ENCODE results near the gene GGACT. TPM values are rescaled to one million over a fixed set of nuclear protein-coding genes. Genes with fewer than 3 reads are reported as not detected.

The GGACT gene
- total RNA-seq, 1 donor from 2014 or later, result 5.2 TPM

DNA sequence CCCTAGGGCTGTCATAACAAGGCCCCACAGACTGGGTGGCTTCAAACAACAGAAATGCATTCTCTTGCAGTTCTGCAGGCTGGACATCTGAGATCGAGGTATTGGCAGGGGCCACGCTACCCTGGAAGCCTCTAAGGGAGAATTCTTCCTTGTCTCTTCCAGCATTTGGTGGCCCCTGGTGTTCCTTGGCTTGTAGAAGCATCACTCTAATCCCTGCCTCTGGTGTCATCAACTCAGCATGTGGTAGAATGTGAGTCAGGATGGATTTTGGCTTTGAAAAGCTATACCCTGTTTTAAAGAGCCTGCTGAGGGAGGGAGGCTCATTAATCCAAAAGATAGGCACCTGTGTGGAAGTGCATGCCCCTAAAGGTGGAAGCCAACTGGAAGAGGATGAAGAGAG, 7.9 kb upstream of the GGACT start:
- no peaks in the 10 kb centered on the region for H3K4me1 Mint-ChIP-seq (ENCODE audit: low read depth, unreplicated experiment)
- DNase-seq, result no peak
- H3K27me3 Mint-ChIP-seq (ENCODE audit: unreplicated experiment), result peaks cover 2% of the 10 kb centered on the region
- H3K4me3 Mint-ChIP-seq (ENCODE audit: unreplicated experiment), result no peak overlapping the region
- H3K9me3 Mint-ChIP-seq (ENCODE audit: unreplicated experiment), result no peaks in the 10 kb centered on the region
- TF ChIP-seq CTCF (IDR thresholded peaks at IDR 0.05; ENCODE audit: partially characterized antibody, unreplicated experiment), result no peak
- no peak overlapping the region for H3K27ac Mint-ChIP-seq (ENCODE audit: unreplicated experiment)
- H3K36me3 Mint-ChIP-seq (ENCODE audit: unreplicated experiment), result no peaks in the 10 kb centered on the region

DNA sequence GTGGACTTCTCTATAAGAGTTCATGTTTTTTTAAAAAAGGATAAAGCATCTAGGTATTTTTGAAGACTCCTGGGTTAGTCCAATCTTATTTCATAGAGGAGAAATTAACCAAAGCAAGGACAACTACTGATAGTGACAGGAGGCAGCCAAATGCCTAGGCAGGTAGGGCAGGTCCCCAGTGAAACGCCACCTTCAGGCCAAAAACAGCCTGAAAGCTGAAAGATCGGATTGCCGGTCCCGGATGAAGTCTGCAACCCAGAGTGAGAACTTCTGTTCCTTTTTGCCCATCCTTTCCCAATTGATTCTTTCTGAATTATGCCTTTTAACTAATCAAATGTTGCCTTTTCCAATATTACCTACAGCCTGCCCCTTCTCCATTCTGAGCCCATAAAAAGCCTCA, 6.1 kb upstream of the GGACT start:
- peak; percentile 27 for TF ChIP-seq CTCF (IDR thresholded peaks at IDR 0.05; ENCODE audit: partially characterized antibody, unreplicated experiment)
- no peak overlapping the region for H3K27ac Mint-ChIP-seq (ENCODE audit: unreplicated experiment)

GRCh38 chr13:100594255-100594654, 5.7 kb upstream of the GGACT start:
- Mint-ChIP-seq H3K36me3 (ENCODE audit: unreplicated experiment) (no peaks in the 10 kb centered on the region), H3K9me3 (ENCODE audit: unreplicated experiment) (no peaks in the 10 kb centered on the region), H3K27ac (ENCODE audit: unreplicated experiment) (no peak overlapping the region), H3K4me1 (ENCODE audit: low read depth, unreplicated experiment) (no peaks in the 10 kb centered on the region), H3K4me3 (ENCODE audit: unreplicated experiment) (no peak overlapping the region), H3K27me3 (ENCODE audit: unreplicated experiment) (no peaks in the 10 kb centered on the region)
- DNase-seq, result no peak
- no peak for TF ChIP-seq CTCF (IDR thresholded peaks at IDR 0.05; ENCODE audit: partially characterized antibody, unreplicated experiment)

More for the DNA sequence above, 6.1 kb upstream of the GGACT start:
- H3K4me1 Mint-ChIP-seq (ENCODE audit: low read depth, unreplicated experiment), result no peaks in the 10 kb centered on the region
- H3K27me3 Mint-ChIP-seq (ENCODE audit: unreplicated experiment), result no peaks in the 10 kb centered on the region
- H3K36me3 Mint-ChIP-seq (ENCODE audit: unreplicated experiment), result no peaks in the 10 kb centered on the region
- peak; percentile 27 for DNase-seq
- H3K9me3 Mint-ChIP-seq (ENCODE audit: unreplicated experiment), result no peaks in the 10 kb centered on the region
- H3K4me3 Mint-ChIP-seq (ENCODE audit: unreplicated experiment), result no peak overlapping the region

- H3K36me3 Mint-ChIP-seq (ENCODE audit: unreplicated experiment), result no peaks in the 10 kb centered on the region
- no peak for TF ChIP-seq CTCF (IDR thresholded peaks at IDR 0.05; ENCODE audit: partially characterized antibody, unreplicated experiment)
- no peaks in the 10 kb centered on the region for H3K4me1 Mint-ChIP-seq (ENCODE audit: low read depth, unreplicated experiment)
- no peak for DNase-seq
- H3K27ac Mint-ChIP-seq (ENCODE audit: unreplicated experiment), result no peak overlapping the region
- H3K9me3 Mint-ChIP-seq (ENCODE audit: unreplicated experiment), result peaks cover 2% of the 10 kb centered on the region
- peaks cover 4% of the 10 kb centered on the region for H3K27me3 Mint-ChIP-seq (ENCODE audit: unreplicated experiment)
- H3K4me3 Mint-ChIP-seq (ENCODE audit: unreplicated experiment), result peak overlapping the region; percentile 78
Observed at GRCh38 chr13:100589178-100589725, 663 bp upstream of the GGACT start.

GRCh38 chr13:100584896-100585295, 3.7 kb downstream of the GGACT start:
- TF ChIP-seq CTCF (IDR thresholded peaks at IDR 0.05; ENCODE audit: partially characterized antibody, unreplicated experiment), result no peak
- Mint-ChIP-seq H3K36me3 (ENCODE audit: unreplicated experiment) (peaks cover 18% of the 10 kb centered on the region), H3K4me3 (ENCODE audit: unreplicated experiment) (no peak overlapping the region), H3K9me3 (ENCODE audit: unreplicated experiment) (peaks cover 6% of the 10 kb centered on the region), H3K4me1 (ENCODE audit: low read depth, unreplicated experiment) (no peaks in the 10 kb centered on the region), H3K27ac (ENCODE audit: unreplicated experiment) (no peak overlapping the region), H3K27me3 (ENCODE audit: unreplicated experiment) (peaks cover 4% of the 10 kb centered on the region)
- DNase-seq, result no peak

All from glutamatergic neuron (in vitro differentiated cells).